Adrenal gland (tissue), 5 donors: ENCODE results near the gene SCARB1.

ENCODE experiments used
- CTCF ChIP-seq, 6 experiments: fragments of 450-650 bp in 4 of 6; fragments of 200-600 bp in 2 of 6; sonication (generic) in 1 of 6; IDR thresholded peaks; 1 replicate in 5 of 6; 2 replicates in 1 of 6; pipeline versions ENCODE4 v1.5.1 to v1.8.0; 2016 to 2021; ENCODE audit warnings: antibody characterized with exemption in 6 of 6, mild to moderate bottlenecking in 2 of 6, moderate library complexity in 1 of 6
- POLR2A ChIP-seq, 2 donors: fragments of 450-650 bp; IDR thresholded peaks; one replicate each; pipeline ENCODE4 v1.6.1; 2017; ENCODE audit warnings: antibody characterized with exemption in 2 of 2, mild to moderate bottlenecking in 2 of 2, moderate library complexity in 1 of 2
- donor health status: DM: no; HTN: no; CAD: no.

GRCh38 chr12:124738636-124739467 is 124.8 kb downstream of the SCARB1 start:
- TF ChIP-seq POLR2A (IDR thresholded peaks at IDR 0.05) (no peak), CTCF (IDR thresholded peaks at IDR 0.05) (no peak)
